ENCODE results near the gene GAD2.
A peak's percentile ranks its signal among the peaks of the same experiment; 100 is the strongest.

The GAD2 gene

GRCh38 chr10:26221541-26221940, 5.0 kb downstream of the GAD2 start:
- Histone ChIP-seq H3K23ac (ENCODE audit: low read depth, low read length, poor library complexity) (no peak overlapping the region), H3K9me3 (replicated peaks in 1 of 2; ENCODE audit: control insufficient read depth in 2 of 2, insufficient read depth in 1 of 2, low read depth in 1 of 2, low read length in 2 of 2) (no peaks in the 10 kb centered on the region), H3K4ac (ENCODE audit: low read length) (no peak overlapping the region), H2BK5ac (ENCODE audit: low read length) (no peak overlapping the region), H2BK15ac (ENCODE audit: low read length) (no peak overlapping the region), H3K4me3 (ENCODE audit: low read length in 2 of 2) (no peak overlapping the region), H2BK120ac (ENCODE audit: low read depth, low read length) (no peak overlapping the region), H2AFZ (ENCODE audit: low read length) (no peak overlapping the region), H2BK12ac (ENCODE audit: low read length) (peak overlapping the region; percentile 19), H4K8ac (ENCODE audit: low read depth, low read length) (no peak overlapping the region), H3K18ac (ENCODE audit: low read length) (no peak overlapping the region), H2AK5ac (ENCODE audit: low read depth, low read length) (no peak overlapping the region), H3K14ac (ENCODE audit: low read length) (peak overlapping the region; percentile 86), H3K79me1 (ENCODE audit: low read depth, low read length) (no peaks in the 10 kb centered on the region), H3K27ac (replicated peaks; ENCODE audit: low read length) (no peak overlapping the region), H3K4me1 (ENCODE audit: control insufficient read depth in 2 of 2, insufficient read depth in 1 of 2, low read depth in 1 of 2, low read length in 2 of 2) (peaks cover 0 to 5% of the 10 kb centered on the region in 2 donors), H3K4me2 (ENCODE audit: insufficient read depth, low read length, poor library complexity, severe bottlenecking) (no peak overlapping the region), H4K91ac (ENCODE audit: low read depth, low read length, poor library complexity) (no peak overlapping the region), H3K36me3 (replicated peaks in 1 of 2; ENCODE audit: control insufficient read depth in 2 of 2, insufficient read depth in 2 of 2, low read length in 2 of 2) (no peaks in the 10 kb centered on the region), H3K27me3 (ENCODE audit: control insufficient read depth in 3 of 3, insufficient read depth in 3 of 3, low read depth in 1 of 3, low read length in 3 of 3) (peaks cover 14 to 73% (median 49%) of the 10 kb centered on the region in 3 experiments), H3K9ac (ENCODE audit: low read depth, low read length, poor library complexity) (no peak overlapping the region)
- DNase-seq (ENCODE audit: low spot score): no peak
- WGBS, 2 donors (ENCODE audit: extremely low coverage in 2 of 2, insufficient read length in 2 of 2, insufficient replicate concordance in 1 of 2): no CpG with 5 or more reads among the region's 9 CpGs

GRCh38 chr10:26222563-26222962, 6.0 kb downstream of the GAD2 start:
- H3K27me3 ChIP-seq (ENCODE audit: control insufficient read depth in 3 of 3, insufficient read depth in 3 of 3, low read depth in 1 of 3, low read length in 3 of 3): peaks cover 4 to 63% (median 39%) of the 10 kb centered on the region in 3 experiments
- no peak overlapping the region for H4K8ac ChIP-seq (ENCODE audit: low read depth, low read length)
- no peak overlapping the region for H3K4me3 ChIP-seq (ENCODE audit: low read length in 2 of 2)
- H3K36me3 ChIP-seq (replicated peaks in 1 of 2; ENCODE audit: control insufficient read depth in 2 of 2, insufficient read depth in 2 of 2, low read length in 2 of 2): no peaks in the 10 kb centered on the region
- no peak overlapping the region for H2AK5ac ChIP-seq (ENCODE audit: low read depth, low read length)
- no peaks in the 10 kb centered on the region for H3K9me3 ChIP-seq (replicated peaks in 1 of 2; ENCODE audit: control insufficient read depth in 2 of 2, insufficient read depth in 1 of 2, low read depth in 1 of 2, low read length in 2 of 2)
- no peak overlapping the region for H3K9ac ChIP-seq (ENCODE audit: low read depth, low read length, poor library complexity)
- no peaks in the 10 kb centered on the region for H3K79me1 ChIP-seq (ENCODE audit: low read depth, low read length)
- H2BK5ac ChIP-seq (ENCODE audit: low read length): no peak overlapping the region
- peaks cover 0 to 2% of the 10 kb centered on the region in 2 donors for H3K4me1 ChIP-seq (ENCODE audit: control insufficient read depth in 2 of 2, insufficient read depth in 1 of 2, low read depth in 1 of 2, low read length in 2 of 2)
- no peak overlapping the region for H3K4me2 ChIP-seq (ENCODE audit: insufficient read depth, low read length, poor library complexity, severe bottlenecking)
- no peak overlapping the region for H2AFZ ChIP-seq (ENCODE audit: low read length)
- DNase-seq (ENCODE audit: low spot score): no peak
- no CpG with 5 or more reads among the region's 3 CpGs for WGBS, 2 donors (ENCODE audit: extremely low coverage in 2 of 2, insufficient read length in 2 of 2, insufficient replicate concordance in 1 of 2)
- no peak overlapping the region for H3K18ac ChIP-seq (ENCODE audit: low read length)
- H2BK120ac ChIP-seq (ENCODE audit: low read depth, low read length): no peak overlapping the region
- H3K14ac ChIP-seq (ENCODE audit: low read length): no peak overlapping the region
- H2BK15ac ChIP-seq (ENCODE audit: low read length): no peak overlapping the region
- H3K27ac ChIP-seq (replicated peaks; ENCODE audit: low read length): no peak overlapping the region
- no peak overlapping the region for H2BK12ac ChIP-seq (ENCODE audit: low read length)
- H3K23ac ChIP-seq (ENCODE audit: low read depth, low read length, poor library complexity): no peak overlapping the region
- no peak overlapping the region for H4K91ac ChIP-seq (ENCODE audit: low read depth, low read length, poor library complexity)
- no peak overlapping the region for H3K4ac ChIP-seq (ENCODE audit: low read length)

GRCh38 chr10:26225322-26225721, 8.7 kb downstream of the GAD2 start:
- Histone ChIP-seq H3K36me3 (replicated peaks in 1 of 2; ENCODE audit: control insufficient read depth in 2 of 2, insufficient read depth in 2 of 2, low read length in 2 of 2) (no peaks in the 10 kb centered on the region), H3K4me1 (ENCODE audit: control insufficient read depth in 2 of 2, insufficient read depth in 1 of 2, low read depth in 1 of 2, low read length in 2 of 2) (no peaks in the 10 kb centered on the region), H2BK5ac (ENCODE audit: low read length) (no peak overlapping the region), H3K14ac (ENCODE audit: low read length) (no peak overlapping the region), H3K27me3 (ENCODE audit: control insufficient read depth in 3 of 3, insufficient read depth in 3 of 3, low read depth in 1 of 3, low read length in 3 of 3) (peaks cover 0 to 35% (median 18%) of the 10 kb centered on the region in 3 experiments), H2BK15ac (ENCODE audit: low read length) (no peak overlapping the region), H2AK5ac (ENCODE audit: low read depth, low read length) (no peak overlapping the region), H3K79me1 (ENCODE audit: low read depth, low read length) (no peaks in the 10 kb centered on the region), H2BK12ac (ENCODE audit: low read length) (no peak overlapping the region), H3K23ac (ENCODE audit: low read depth, low read length, poor library complexity) (no peak overlapping the region), H3K9me3 (replicated peaks in 1 of 2; ENCODE audit: control insufficient read depth in 2 of 2, insufficient read depth in 1 of 2, low read depth in 1 of 2, low read length in 2 of 2) (no peaks in the 10 kb centered on the region), H3K4me3 (ENCODE audit: low read length in 2 of 2) (no peak overlapping the region), H4K8ac (ENCODE audit: low read depth, low read length) (no peak overlapping the region), H4K91ac (ENCODE audit: low read depth, low read length, poor library complexity) (no peak overlapping the region), H3K18ac (ENCODE audit: low read length) (no peak overlapping the region), H3K9ac (ENCODE audit: low read depth, low read length, poor library complexity) (no peak overlapping the region), H3K4me2 (ENCODE audit: insufficient read depth, low read length, poor library complexity, severe bottlenecking) (no peak overlapping the region), H2AFZ (ENCODE audit: low read length) (no peak overlapping the region), H2BK120ac (ENCODE audit: low read depth, low read length) (no peak overlapping the region), H3K4ac (ENCODE audit: low read length) (no peak overlapping the region), H3K27ac (replicated peaks; ENCODE audit: low read length) (no peak overlapping the region)
- WGBS, 2 donors (ENCODE audit: extremely low coverage in 2 of 2, insufficient read length in 2 of 2, insufficient replicate concordance in 1 of 2): no CpG with 5 or more reads among the region's 4 CpGs
- DNase-seq (ENCODE audit: low spot score): no peak

- H2BK15ac ChIP-seq (ENCODE audit: low read length): no peak overlapping the region
- H4K91ac ChIP-seq (ENCODE audit: low read depth, low read length, poor library complexity): no peak overlapping the region
- H3K27me3 ChIP-seq (ENCODE audit: control insufficient read depth in 3 of 3, insufficient read depth in 3 of 3, low read depth in 1 of 3, low read length in 3 of 3): peaks cover 0 to 11% (median 0%) of the 10 kb centered on the region in 3 experiments
- H3K27ac ChIP-seq (replicated peaks; ENCODE audit: low read length): no peak overlapping the region
- no peak overlapping the region for H3K4me3 ChIP-seq (ENCODE audit: low read length in 2 of 2)
- no peak overlapping the region for H2AFZ ChIP-seq (ENCODE audit: low read length)
- no peak for DNase-seq (ENCODE audit: low spot score)
- no peak overlapping the region for H3K14ac ChIP-seq (ENCODE audit: low read length)
- no peak overlapping the region for H2BK5ac ChIP-seq (ENCODE audit: low read length)
- H2BK120ac ChIP-seq (ENCODE audit: low read depth, low read length): no peak overlapping the region
- H3K36me3 ChIP-seq (replicated peaks in 1 of 2; ENCODE audit: control insufficient read depth in 2 of 2, insufficient read depth in 2 of 2, low read length in 2 of 2): no peaks in the 10 kb centered on the region
- H3K4me2 ChIP-seq (ENCODE audit: insufficient read depth, low read length, poor library complexity, severe bottlenecking): no peak overlapping the region
- no peak overlapping the region for H3K4ac ChIP-seq (ENCODE audit: low read length)
- H4K8ac ChIP-seq (ENCODE audit: low read depth, low read length): no peak overlapping the region
- no peak overlapping the region for H3K23ac ChIP-seq (ENCODE audit: low read depth, low read length, poor library complexity)
- no CpG with 5 or more reads among the region's 5 CpGs for WGBS, 2 donors (ENCODE audit: extremely low coverage in 2 of 2, insufficient read length in 2 of 2, insufficient replicate concordance in 1 of 2)
- no peaks in the 10 kb centered on the region for H3K9me3 ChIP-seq (replicated peaks in 1 of 2; ENCODE audit: control insufficient read depth in 2 of 2, insufficient read depth in 1 of 2, low read depth in 1 of 2, low read length in 2 of 2)
- H3K79me1 ChIP-seq (ENCODE audit: low read depth, low read length): no peaks in the 10 kb centered on the region
- no peaks in the 10 kb centered on the region for H3K4me1 ChIP-seq (ENCODE audit: control insufficient read depth in 2 of 2, insufficient read depth in 1 of 2, low read depth in 1 of 2, low read length in 2 of 2)
- H2AK5ac ChIP-seq (ENCODE audit: low read depth, low read length): no peak overlapping the region
- no peak overlapping the region for H3K9ac ChIP-seq (ENCODE audit: low read depth, low read length, poor library complexity)
- H3K18ac ChIP-seq (ENCODE audit: low read length): no peak overlapping the region
- H2BK12ac ChIP-seq (ENCODE audit: low read length): no peak overlapping the region
Observed at GRCh38 chr10:26227786-26228185, 11.2 kb downstream of the GAD2 start.

Data from neuronal stem cell (in vitro differentiated cells).